SK-N-MC (cell line): ENCODE data around the gene FBXW11.

Experiments
- DNase-seq: peaks from one replicate; pipeline ENCODE4 v3.0.0-alpha.2; 2011; ENCODE audit warnings: low read depth, low spot score
- H3K27ac ChIP-seq: fragments of 200-600 bp; sonication (generic); 2 replicates; pipeline ENCODE4 v1.5.1; 2016; ENCODE audit warnings: mixed run types
- H3K36me3 ChIP-seq: fragments of 200-600 bp; sonication (generic); 2 replicates; pipeline ENCODE4 v1.6.1; 2017; ENCODE audit warnings: antibody characterized with exemption, low read length, mixed read lengths; ENCODE audit not compliant: insufficient read depth
- H3K4me3 ChIP-seq: fragments of 200-600 bp; sonication (generic); 2 replicates; pipeline ENCODE4 v1.5.1; 2016
- H3K9ac ChIP-seq: fragments of 200-600 bp; sonication (generic); 2 replicates; pipeline ENCODE4 v1.8.0; 2017; ENCODE audit warnings: mixed run types, mixed read lengths; ENCODE audit not compliant: insufficient read length
- H3K9me3 ChIP-seq: fragments of 200-600 bp; sonication (generic); 2 replicates; pipeline ENCODE4 v1.6.1; 2017; ENCODE audit warnings: low read depth, mild to moderate bottlenecking, antibody characterized with exemption, low read length, moderate library complexity, mixed read lengths
- EZH2 ChIP-seq: fragments of 200-600 bp; sonication (generic); IDR thresholded peaks from one replicate; pipeline ENCODE4 v1.6.1; 2017; ENCODE audit warnings: antibody characterized with exemption
- FOXP2 ChIP-seq: optimal IDR thresholded peaks from 2 replicates; pipeline ENCODE3; 2011; ENCODE audit warnings: mild to moderate bottlenecking, moderate library complexity; ENCODE audit not compliant: insufficient read depth; ENCODE audit errors: extremely low read length, control extremely low read depth
- POLR2AphosphoS5 ChIP-seq: IDR thresholded peaks from 2 replicates; pipeline ENCODE4 v1.6.1; 2012; ENCODE audit warnings: mild to moderate bottlenecking, low read depth, low read length, borderline replicate concordance

The FBXW11 gene

DNA sequence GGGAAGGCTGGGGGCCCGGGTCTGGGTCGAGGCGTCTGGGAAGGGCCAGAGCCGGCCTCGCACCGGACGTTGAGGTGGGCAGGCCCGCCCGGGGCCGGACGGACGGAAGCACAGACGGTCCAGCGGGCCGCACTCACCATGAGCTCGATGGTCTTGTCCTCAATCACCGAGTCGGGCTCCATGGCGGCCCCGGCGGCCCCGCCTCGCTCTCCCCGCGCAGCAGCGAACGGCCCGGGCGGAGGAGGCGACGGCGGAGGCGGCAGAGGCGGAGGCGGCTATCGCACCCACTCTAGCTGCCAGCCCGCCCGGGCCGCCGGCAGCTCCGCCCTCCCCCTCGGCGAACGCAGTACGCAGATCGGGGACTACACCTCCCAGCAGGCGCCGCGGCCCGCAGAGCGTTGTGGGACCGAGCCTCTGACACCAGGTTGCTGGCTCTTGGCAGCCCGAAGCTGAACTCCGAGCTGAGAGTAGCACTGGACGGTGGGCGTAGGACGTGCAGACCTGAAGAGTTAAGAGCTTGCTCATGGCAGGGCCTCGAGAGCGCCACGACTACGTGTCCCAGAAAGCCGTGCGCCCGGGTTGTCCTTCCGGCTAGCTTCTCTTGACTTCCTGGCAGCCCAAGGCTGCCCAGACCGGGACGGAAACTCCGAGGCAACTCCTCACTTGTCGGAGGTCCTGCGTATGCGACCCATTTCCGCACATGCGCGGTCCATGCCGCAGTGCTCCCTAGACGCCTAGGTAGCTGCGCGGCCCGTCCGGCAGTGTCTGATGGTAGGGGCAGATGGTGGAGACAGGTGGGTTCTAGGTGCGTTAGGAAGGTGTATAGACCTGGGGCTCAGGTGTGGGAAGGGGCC is at the start of gene FBXW11:
FBXW11 (minus strand) TSS at position 318 of the 854 bp plus-strand sequence; CDS start at position 182, 136 bp downstream.
- Histone ChIP-seq H3K9me3 (no peaks in the 10 kb centered on the region), H3K36me3 (no peaks in the 10 kb centered on the region), H3K9ac (peak within 1 kb of the TSS; percentile 99), H3K4me3 (peak within 1 kb of the TSS; percentile 95), H3K27ac (peak within 1 kb of the TSS; percentile 98)
- TF ChIP-seq POLR2AphosphoS5: peak; percentile 99
- TF ChIP-seq EZH2: no peak
- TF ChIP-seq FOXP2: peak; percentile 68
- peak; percentile 70 for DNase-seq

- H3K4me3 ChIP-seq: no peak overlapping the region
- H3K9me3 ChIP-seq: no peaks in the 10 kb centered on the region
- H3K9ac ChIP-seq: no peak overlapping the region
- no peak for DNase-seq
- H3K27ac ChIP-seq: no peak overlapping the region
- TF ChIP-seq EZH2 (no peak), FOXP2 (no peak), POLR2AphosphoS5 (no peak)
- no peaks in the 10 kb centered on the region for H3K36me3 ChIP-seq
Observed at GRCh38 chr5:172055996-172056395, 49.6 kb upstream of the FBXW11 start.

DNA sequence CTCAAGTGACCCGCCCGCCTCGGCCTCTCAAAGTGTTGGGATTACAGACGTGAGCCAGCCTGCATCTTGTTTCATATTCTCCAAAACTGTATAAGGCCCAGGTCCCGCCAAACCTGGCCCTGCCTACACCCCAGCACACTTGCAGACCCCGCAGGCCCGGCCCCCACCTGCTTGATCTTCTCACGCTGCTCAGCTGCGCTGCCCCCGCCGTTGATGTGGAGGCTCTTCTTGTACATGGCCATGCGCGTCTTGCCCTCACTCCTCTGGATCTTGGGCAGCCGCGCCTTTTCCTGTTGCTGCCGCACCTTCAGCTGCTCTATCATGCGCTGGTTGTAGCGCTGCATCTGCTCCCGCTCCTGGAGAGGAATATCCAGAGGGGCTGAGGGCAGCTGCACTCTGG is 49.0 kb upstream of the FBXW11 start:
- Histone ChIP-seq H3K4me3 (no peak overlapping the region), H3K9me3 (no peaks in the 10 kb centered on the region), H3K27ac (no peak overlapping the region), H3K36me3 (no peaks in the 10 kb centered on the region), H3K9ac (no peak overlapping the region)
- TF ChIP-seq POLR2AphosphoS5 (no peak), FOXP2 (no peak), EZH2 (no peak)
- no peak for DNase-seq

- Histone ChIP-seq H3K9me3 (no peaks in the 10 kb centered on the region), H3K9ac (no peak overlapping the region), H3K27ac (no peak overlapping the region), H3K4me3 (no peak overlapping the region), H3K36me3 (no peaks in the 10 kb centered on the region)
- no peak for DNase-seq
- TF ChIP-seq FOXP2: no peak
- no peak for TF ChIP-seq POLR2AphosphoS5
- no peak for TF ChIP-seq EZH2
Observed at GRCh38 chr5:172054611-172055153, 48.2 kb upstream of the FBXW11 start.

DNA sequence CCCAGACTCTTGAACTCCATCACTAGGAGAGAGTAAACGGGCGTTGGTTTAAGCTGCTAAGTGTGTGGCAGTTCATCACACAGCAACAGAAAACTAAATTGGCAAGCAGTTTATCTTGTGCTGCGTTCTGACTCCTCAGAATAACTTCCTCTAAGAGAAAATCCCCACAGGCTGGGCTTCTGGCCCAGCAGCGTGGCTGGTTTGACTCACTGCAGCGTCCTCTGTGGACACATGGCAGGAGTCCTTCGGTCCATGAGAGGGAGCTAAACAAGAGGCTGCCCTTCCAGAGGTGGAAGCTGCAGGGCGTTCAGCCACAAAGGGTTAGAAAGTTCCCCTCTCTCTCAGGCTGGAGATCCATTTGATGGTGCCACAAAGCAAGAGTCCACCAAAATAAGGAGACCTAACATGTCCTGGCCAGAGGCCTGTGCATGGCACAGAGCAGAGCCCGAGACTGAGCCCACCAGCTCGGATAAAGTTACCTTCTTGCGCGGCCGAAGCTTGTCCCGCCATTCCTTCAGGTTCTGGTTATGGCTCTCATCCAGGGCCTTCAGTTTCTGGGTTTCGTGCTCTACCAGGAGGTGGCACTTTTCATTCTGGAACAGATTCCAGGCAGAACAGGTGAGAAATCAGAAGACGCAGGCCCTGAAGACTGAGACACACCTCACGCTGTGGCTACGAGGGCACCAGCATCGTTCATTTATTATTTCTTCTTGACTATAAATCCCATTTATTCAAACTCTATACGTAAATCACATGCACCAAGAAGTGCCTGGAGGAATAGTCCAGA is 46.2 kb upstream of the FBXW11 start:
- Histone ChIP-seq H3K4me3 (no peak overlapping the region), H3K9ac (no peak overlapping the region), H3K27ac (no peak overlapping the region), H3K9me3 (no peaks in the 10 kb centered on the region), H3K36me3 (no peaks in the 10 kb centered on the region)
- no peak for TF ChIP-seq FOXP2
- no peak for TF ChIP-seq POLR2AphosphoS5
- TF ChIP-seq EZH2: no peak
- DNase-seq: no peak

GRCh38 chr5:172051643-172052339 is 45.4 kb upstream of the FBXW11 start:
- H3K4me3 ChIP-seq: no peak overlapping the region
- no peaks in the 10 kb centered on the region for H3K9me3 ChIP-seq
- no peak overlapping the region for H3K27ac ChIP-seq
- TF ChIP-seq POLR2AphosphoS5 (no peak), EZH2 (no peak), FOXP2 (no peak)
- no peaks in the 10 kb centered on the region for H3K36me3 ChIP-seq
- H3K9ac ChIP-seq: no peak overlapping the region
- DNase-seq: no peak

- no peak overlapping the region for H3K27ac ChIP-seq
- DNase-seq: no peak
- TF ChIP-seq FOXP2: no peak
- TF ChIP-seq EZH2: no peak
Observed at GRCh38 chr5:172050080-172050479, 43.6 kb upstream of the FBXW11 start.

DNA sequence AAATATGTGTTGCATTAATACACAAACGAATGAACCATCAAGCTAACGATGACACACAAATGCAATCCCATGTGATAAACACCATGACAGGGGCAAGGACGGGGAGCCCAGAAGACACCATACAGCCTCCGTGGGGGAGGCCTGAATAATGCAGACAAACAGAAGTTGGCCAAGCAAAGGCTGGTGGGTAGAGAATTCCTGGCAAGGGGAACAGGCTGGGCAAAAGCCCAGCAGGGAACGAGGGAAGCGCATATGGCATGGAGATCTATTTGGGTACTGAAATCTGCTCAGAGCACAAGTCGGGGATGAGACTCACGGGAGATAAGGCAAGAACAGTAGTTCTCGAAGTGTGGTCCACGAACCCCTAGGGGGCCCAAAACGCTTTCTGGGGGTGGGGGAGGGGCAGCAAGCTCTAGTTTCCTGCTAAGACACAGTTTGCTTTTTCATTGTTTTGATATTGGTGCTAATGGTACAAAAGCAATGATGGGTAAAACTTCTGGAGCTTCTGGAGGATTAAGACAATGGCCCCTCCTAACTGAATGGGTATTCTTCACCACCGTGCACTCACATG is 42.9 kb upstream of the FBXW11 start:
- Histone ChIP-seq H3K36me3 (no peaks in the 10 kb centered on the region), H3K4me3 (no peak overlapping the region), H3K27ac (no peak overlapping the region), H3K9me3 (no peaks in the 10 kb centered on the region), H3K9ac (no peak overlapping the region)
- TF ChIP-seq POLR2AphosphoS5 (no peak), FOXP2 (no peak), EZH2 (no peak)
- DNase-seq: no peak

More at GRCh38 chr5:172050080-172050479, 43.6 kb upstream of the FBXW11 start:
- Histone ChIP-seq H3K36me3 (no peaks in the 10 kb centered on the region), H3K4me3 (no peak overlapping the region), H3K9me3 (no peaks in the 10 kb centered on the region), H3K9ac (no peak overlapping the region)
